Astrocyte of the hippocampus (primary cell): ENCODE results near the gene GALNTL6.

Source experiments
- DNase-seq: peaks from one replicate; pipeline ENCODE4 v3.0.0; 2011; ENCODE audit warnings: low read depth, low spot score

GALNTL6 gene

DNA sequence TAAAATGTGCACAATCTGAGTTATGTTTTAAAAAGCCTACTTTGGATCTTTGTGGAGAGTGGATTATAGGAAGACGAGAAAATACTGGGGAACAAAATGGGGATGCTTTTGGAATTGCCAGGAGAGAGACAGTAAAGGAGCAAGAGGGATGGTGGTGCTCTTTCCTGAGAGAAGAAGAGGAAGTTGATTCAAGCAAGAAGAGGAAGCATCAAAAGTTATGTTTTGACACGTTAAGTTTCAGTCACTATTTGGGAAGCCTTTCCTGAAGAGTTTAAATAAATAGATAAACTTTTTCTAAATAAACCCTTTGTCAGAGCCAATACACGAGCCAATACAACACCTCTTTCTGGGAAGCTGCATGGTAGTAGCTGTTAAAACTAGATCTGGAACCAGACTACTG is 394.1 kb downstream of the GALNTL6 start:
- no peak for DNase-seq

- no peak for DNase-seq
These were observed 394.7 kb downstream of the GALNTL6 start for GRCh38 chr4:172207886-172208285.

GRCh38 chr4:172220679-172221078 is 407.5 kb downstream of the GALNTL6 start:
- DNase-seq, result no peak

DNA sequence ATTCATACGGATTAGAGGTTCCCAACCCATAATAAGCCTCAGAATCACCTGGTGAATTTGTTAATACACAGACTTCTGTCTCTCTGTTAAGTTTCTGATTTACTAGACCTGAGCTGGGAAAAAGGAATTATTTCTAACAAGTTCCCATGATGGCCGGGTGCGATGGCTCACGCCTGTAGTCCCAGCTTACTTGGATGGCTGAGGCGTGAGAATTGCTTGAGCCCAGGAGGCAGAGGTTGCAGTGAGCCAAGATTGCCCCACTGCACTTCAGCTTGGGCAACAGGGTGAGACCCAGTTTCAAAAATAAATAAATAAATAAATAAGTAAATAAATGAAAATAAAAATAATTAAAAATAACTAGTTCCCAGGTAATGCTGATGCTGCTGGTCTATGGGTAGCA is 412.3 kb downstream of the GALNTL6 start:
- no peak for DNase-seq

DNA sequence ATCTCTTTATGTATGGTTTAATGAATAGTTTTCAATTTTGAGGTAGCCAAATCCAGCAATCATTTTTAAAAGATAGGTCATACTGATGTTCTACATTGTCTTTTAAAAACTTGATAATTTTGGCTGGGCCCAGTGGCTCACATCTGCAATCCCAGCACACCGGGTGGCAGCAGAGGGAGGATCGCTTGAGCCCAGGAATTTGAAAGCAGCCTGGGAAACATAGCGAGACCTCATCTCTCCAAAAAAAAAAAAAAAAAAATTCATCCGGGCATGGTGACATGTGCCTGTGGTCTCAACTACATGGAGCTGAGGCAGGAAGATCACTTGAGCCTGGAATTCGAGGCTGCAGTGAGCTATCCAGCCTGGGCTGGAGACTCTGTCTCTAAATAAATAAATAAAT is 419.8 kb downstream of the GALNTL6 start:
- peak; percentile 1 for DNase-seq

DNA sequence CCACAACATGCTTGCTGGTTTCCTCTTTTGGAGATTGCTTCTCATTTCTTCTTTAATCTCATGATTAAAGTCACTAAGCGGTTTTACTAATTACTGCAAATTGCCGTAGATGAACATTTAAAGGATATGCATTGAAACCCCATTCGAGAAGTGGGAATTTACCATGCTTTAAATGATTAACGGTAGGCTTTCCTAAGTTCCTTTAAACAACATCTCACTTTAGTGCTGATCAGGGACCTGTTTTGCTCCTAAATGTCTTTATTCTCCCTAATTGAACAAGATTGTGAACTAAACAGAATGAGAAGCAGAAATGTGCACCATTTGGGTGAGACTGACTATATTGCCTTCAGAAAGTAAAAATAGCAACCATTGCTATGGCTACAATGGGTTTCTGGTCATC is 430.3 kb downstream of the GALNTL6 start:
- DNase-seq, result no peak

- DNase-seq, result peak; percentile 2
These were observed 432.3 kb downstream of the GALNTL6 start for GRCh38 chr4:172245516-172245915.

GRCh38 chr4:172253409-172253808 is 440.2 kb downstream of the GALNTL6 start:
- DNase-seq, result no peak

DNA sequence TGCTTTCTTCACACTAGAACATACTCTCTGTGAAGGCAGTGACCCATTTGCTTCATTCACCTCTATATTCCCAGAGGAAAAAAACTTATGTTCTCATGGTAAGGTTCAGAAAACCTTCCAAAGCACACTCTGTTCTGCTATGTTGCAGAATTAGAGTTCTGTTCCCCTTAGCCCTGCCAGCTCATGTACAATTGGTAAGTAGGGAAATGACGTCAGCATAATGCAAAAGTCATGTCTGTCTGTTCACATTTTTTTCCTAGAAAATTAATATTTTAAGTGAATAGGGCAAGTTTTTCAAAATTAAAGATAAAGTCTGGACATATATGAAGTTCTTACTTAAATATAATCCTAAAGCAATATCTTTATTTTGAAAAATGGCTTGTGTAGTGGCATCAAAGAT is 443.6 kb downstream of the GALNTL6 start:
- no peak for DNase-seq

GRCh38 chr4:172270397-172270796 is 457.2 kb downstream of the GALNTL6 start:
- peak; percentile 10 for DNase-seq

GRCh38 chr4:172287117-172287516 is 473.9 kb downstream of the GALNTL6 start:
- no peak for DNase-seq

DNA sequence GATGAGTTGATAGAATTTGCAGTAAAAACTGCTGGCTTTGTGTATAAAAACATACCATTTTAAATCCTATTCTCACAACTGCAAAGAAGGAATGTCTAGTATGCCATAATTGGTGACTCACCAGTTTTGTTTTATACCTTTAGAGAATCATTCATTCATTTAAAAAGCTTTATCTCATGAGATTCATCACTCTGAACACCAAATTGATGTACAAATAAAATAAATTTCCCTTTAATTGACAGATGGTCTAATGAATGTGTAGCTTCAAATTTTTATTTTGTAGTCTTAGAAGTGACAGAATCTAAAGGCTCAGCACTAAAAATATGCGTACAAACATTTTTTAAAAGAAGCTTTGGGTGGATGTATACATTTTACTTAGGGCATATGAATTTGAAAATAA is 492.5 kb downstream of the GALNTL6 start:
- DNase-seq, result no peak

DNA sequence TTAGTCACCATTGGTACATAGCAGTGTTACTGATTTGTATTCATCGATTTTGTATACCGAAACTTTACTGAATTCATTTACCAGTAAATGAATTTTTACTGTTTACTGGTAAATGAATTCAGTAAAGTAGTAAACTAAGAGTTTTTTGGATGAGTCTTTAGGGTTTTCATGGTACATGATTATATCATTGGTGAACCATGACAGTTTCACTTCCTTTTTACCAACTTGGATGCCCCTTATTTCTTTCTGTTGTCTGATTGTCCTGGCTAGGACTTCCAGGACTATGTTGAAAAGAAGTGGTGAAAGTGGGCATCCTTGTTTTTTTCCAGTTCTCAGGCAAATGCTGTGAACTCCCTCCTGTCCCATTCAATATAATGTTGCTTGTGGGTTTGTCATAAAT is 494.9 kb downstream of the GALNTL6 start:
- no peak for DNase-seq

- no peak for DNase-seq
These were observed 498.5 kb downstream of the GALNTL6 start for GRCh38 chr4:172311682-172312081.

- DNase-seq, result no peak
These were observed 510.1 kb downstream of the GALNTL6 start for GRCh38 chr4:172323288-172323687.

- DNase-seq, result no peak
These were observed 531.2 kb downstream of the GALNTL6 start for GRCh38 chr4:172344308-172344938.

GRCh38 chr4:172348426-172348825 is 535.2 kb downstream of the GALNTL6 start:
- no peak for DNase-seq

DNA sequence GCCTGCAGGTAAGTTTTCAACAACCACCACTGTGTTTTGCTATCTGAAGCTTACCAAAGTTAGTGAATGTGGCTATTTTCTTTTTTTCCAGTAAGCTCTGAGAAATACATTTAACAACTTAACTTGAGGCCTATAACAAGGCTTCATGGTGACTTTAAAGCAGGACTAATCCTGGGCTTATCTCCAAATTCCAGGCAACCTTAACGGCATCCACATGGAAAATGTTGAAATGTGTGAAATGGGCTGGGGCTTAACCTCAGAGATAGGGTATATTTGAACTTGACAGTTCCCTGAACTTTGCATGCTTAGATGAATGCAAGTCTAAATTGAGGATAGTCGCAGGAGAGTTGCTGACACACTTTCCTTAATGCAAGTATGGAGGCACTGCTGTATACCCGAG is 539.2 kb downstream of the GALNTL6 start:
- DNase-seq, result peak; percentile 9

- peak; percentile 45 for DNase-seq
These were observed 542.8 kb downstream of the GALNTL6 start for GRCh38 chr4:172356016-172356415.

- DNase-seq, result no peak
These were observed 543.9 kb downstream of the GALNTL6 start for GRCh38 chr4:172357006-172357540.

- DNase-seq, result no peak
These were observed 549.4 kb downstream of the GALNTL6 start for GRCh38 chr4:172362569-172362968.

GRCh38 chr4:172369471-172369959 is 556.3 kb downstream of the GALNTL6 start:
- DNase-seq, result no peak

- no peak for DNase-seq
These were observed 564.4 kb downstream of the GALNTL6 start for GRCh38 chr4:172377486-172378140.
